HepG2 (cell line): ENCODE measurements around the gene SQSTM1. TPM values are rescaled to one million over a fixed set of nuclear protein-coding genes. Genes with fewer than 3 reads are reported as not detected.

Experiments used
- ATAC-seq: fragments of 200-7000 bp; cut with Tn5 transposase; 3 replicates; pipeline ENCODE4 v1.9.1; 2020; ENCODE audit warnings: mild to moderate bottlenecking, moderate library complexity
- BruUV-seq: library from RNA; stranded (reverse); fragments of 400-500 nt; replicated peaks from 2 replicates; lab custom pipeline; 2021; lab: Mats Ljungman, UMichigan
- CTCF ChIA-PET: fragments of 300-600 bp; formaldehyde crosslinking; extraction: SDS; loops from one replicate; lab custom pipeline; 2021; ENCODE audit warnings: low total read pairs, inconsistent platforms, low intra/inter-chr PET ratio; lab: Yijun Ruan, JAX
- POLR2A ChIA-PET: fragments of 350-600 bp; sonication (Branson Sonifier 250); formaldehyde crosslinking; loops from one replicate; lab custom pipeline; 2020; ENCODE audit warnings: antibody characterized with exemption, inconsistent platforms; lab: Yijun Ruan, JAX
- DNase-seq: peaks from one replicate; pipeline ENCODE4 v3.0.0-alpha.2; 2015; ENCODE audit warnings: low spot score
- FAIRE-seq: peaks from 3 replicates; lab custom pipeline; 2011; peaks lifted over from hg19 to GRCh38; lab: Jason Lieb, UNC
- H2AFZ ChIP-seq: one replicate; pipeline ENCODE4 v1.6.1; 2011; ENCODE audit warnings: low read length, inconsistent platforms
- H3K27ac ChIP-seq: fragments of 300-600 bp; 3 replicates; pipeline ENCODE4 v1.8.0; 2011; ENCODE audit warnings: mixed run types, mild to moderate bottlenecking, mixed read lengths, low read length, inconsistent platforms; ENCODE audit not compliant: insufficient read depth; ENCODE audit errors: extremely low read length
- H3K27me3 ChIP-seq, 2 experiments: fragments of 200-600 bp in 1 of 2; 2 replicates in 1 of 2; 3 replicates in 1 of 2; pipeline versions ENCODE4 v1.6.0 to v1.8.0; 2011; ENCODE audit warnings: low read length in 2 of 2, mild to moderate bottlenecking in 2 of 2, moderate library complexity in 2 of 2, inconsistent platforms in 1 of 2; ENCODE audit not compliant: insufficient read depth in 2 of 2, control insufficient read depth in 1 of 2
- H3K36me3 ChIP-seq, 2 experiments: fragments of 200-600 bp in 1 of 2; replicated peaks in 1 of 2; 2 replicates in 1 of 2; 3 replicates in 1 of 2; pipeline versions ENCODE4 v1.5.1 to v1.8.0; 2011; ENCODE audit warnings: low read length in 2 of 2, inconsistent platforms in 1 of 2; ENCODE audit not compliant: insufficient read depth in 2 of 2, control insufficient read depth in 1 of 2
- H3K4me1 ChIP-seq: 2 replicates; pipeline ENCODE4 v1.5.1; 2012; ENCODE audit warnings: low read length, inconsistent platforms; ENCODE audit not compliant: insufficient read depth
- H3K4me2 ChIP-seq: 2 replicates; pipeline ENCODE4 v1.6.0; 2011; ENCODE audit warnings: low read depth, low read length, inconsistent platforms
- H3K4me3 ChIP-seq, 3 experiments: fragments of 200-600 bp in 1 of 3; sonication (generic), shearing (Covaris generic) in 1 of 3; replicated peaks in 1 of 3; 2 replicates each; pipeline ENCODE4 v1.5.1; 2011 to 2016; ENCODE audit warnings: low read length in 3 of 3, inconsistent platforms in 2 of 3, low read depth in 2 of 3, mild to moderate bottlenecking in 2 of 3, control low read depth in 1 of 3, mixed read lengths in 1 of 3; ENCODE audit not compliant: insufficient read depth in 1 of 3
- H3K79me2 ChIP-seq: one replicate; pipeline ENCODE4 v1.6.1; 2011; ENCODE audit warnings: low read length, inconsistent platforms; ENCODE audit not compliant: insufficient read depth
- H3K9ac ChIP-seq: 2 replicates; pipeline ENCODE4 v1.6.0; 2011; ENCODE audit warnings: mild to moderate bottlenecking, low read depth, low read length, inconsistent platforms; ENCODE audit not compliant: insufficient read depth
- H3K9me3 ChIP-seq: 2 replicates; pipeline ENCODE4 v1.5.1; 2012; ENCODE audit warnings: mild to moderate bottlenecking, low read length
- H4K20me1 ChIP-seq: 2 replicates; pipeline ENCODE4 v1.6.0; 2011; ENCODE audit warnings: inconsistent platforms, mild to moderate bottlenecking, low read length, moderate library complexity; ENCODE audit not compliant: insufficient read depth
- ADNP ChIP-seq: sonication (generic); formaldehyde crosslinking; IDR thresholded peaks from 2 replicates; pipeline ENCODE4 v1.4.0; 2020; ENCODE audit warnings: missing genetic modification reagents
- ATAD3A ChIP-seq: sonication (generic); formaldehyde crosslinking; IDR thresholded peaks from 2 replicates; pipeline ENCODE4 v1.4.0; 2020; ENCODE audit warnings: missing genetic modification reagents
- CCDC6 ChIP-seq: sonication (generic); formaldehyde crosslinking; IDR thresholded peaks from 2 replicates; pipeline ENCODE4 v1.8.1; 2022; ENCODE audit warnings: mild to moderate bottlenecking, missing genetic modification reagents, moderate library complexity
- CHD2 ChIP-seq: IDR thresholded peaks from 2 replicates; pipeline ENCODE4 v1.6.1; 2011; ENCODE audit warnings: low read depth, low read length, improper control_type of control experiment
- IKZF4 ChIP-seq: sonication (generic); formaldehyde crosslinking; IDR thresholded peaks from 2 replicates; pipeline ENCODE4 v1.5.1; 2020; ENCODE audit warnings: borderline replicate concordance, mild to moderate bottlenecking, low read depth, missing genetic modification reagents; ENCODE audit errors: not compliant biosample characterization
- JUN ChIP-seq: sonication (generic); formaldehyde crosslinking; IDR thresholded peaks from 2 replicates; pipeline ENCODE4 v1.4.0; 2020; ENCODE audit warnings: mild to moderate bottlenecking, missing genetic modification reagents
- KDM4B ChIP-seq: sonication (generic); formaldehyde crosslinking; IDR thresholded peaks from 2 replicates; pipeline ENCODE4 v1.4.0; 2020; ENCODE audit warnings: missing genetic modification reagents
- MEIS2 ChIP-seq: sonication (generic); formaldehyde crosslinking; IDR thresholded peaks from 2 replicates; pipeline ENCODE4 v1.9.0; 2021; ENCODE audit warnings: mild to moderate bottlenecking, missing genetic modification reagents
- REPIN1 ChIP-seq: sonication (generic); formaldehyde crosslinking; IDR thresholded peaks from 2 replicates; pipeline ENCODE4 v1.8.0; 2022; ENCODE audit warnings: missing genetic modification reagents, low read depth, mild to moderate bottlenecking, borderline replicate concordance
- ZBTB20 ChIP-seq: sonication (generic); formaldehyde crosslinking; IDR thresholded peaks from 2 replicates; pipeline ENCODE4 v1.8.1; 2023; ENCODE audit warnings: missing genetic modification reagents, low read depth, mild to moderate bottlenecking, borderline replicate concordance
- ZEB1 ChIP-seq: IDR thresholded peaks from 2 replicates; pipeline ENCODE4 v1.6.1; 2012; ENCODE audit warnings: mild to moderate bottlenecking, low read depth, inconsistent platforms; ENCODE audit not compliant: insufficient replicate concordance
- ZFY ChIP-seq: sonication (generic); formaldehyde crosslinking; IDR thresholded peaks from 2 replicates; pipeline ENCODE4 v1.4.0; 2020; ENCODE audit warnings: missing genetic modification reagents
- ZNF382 ChIP-seq: sonication (generic); formaldehyde crosslinking; IDR thresholded peaks from 2 replicates; pipeline ENCODE4 v1.5.0; 2020; ENCODE audit warnings: missing genetic modification reagents, mild to moderate bottlenecking, borderline replicate concordance
- ZNF879 ChIP-seq: sonication (generic); formaldehyde crosslinking; IDR thresholded peaks from 2 replicates; pipeline ENCODE4 v1.8.1; 2023; ENCODE audit warnings: missing genetic modification reagents
- WGBS: methylation state at CpG from one replicate; pipeline ENCODE4 v1.1.6; 2017; ENCODE audit warnings: low lambda C conversion rate; 5-methylcytosine and 5-hydroxymethylcytosine counted together
- in situ Hi-C: cut with HindIII; loops from 2 replicates; pipeline ENCODE4 v1.10.0; 2017; ENCODE audit warnings: low pct_unique_long_range_greater_than_20kb; ENCODE audit not compliant: extremely low pct_ligation_motif_present
- intact Hi-C: fragments of 100-400 bp; cut with micrococcal nuclease; formaldehyde crosslinking; loops from one replicate; pipeline ENCODE4 v1.10.0; 2022; ENCODE audit not compliant: unreplicated experiment
- polyA plus RNA-seq, 8 experiments: library from polyadenylated mRNA; depleted of rRNA in 3 of 8; stranded (reverse) in 7 of 8; unstranded in 1 of 8; fragments of >200 nt; fragmentation: Illumina TruSeq in 4 of 8; extraction: Trizol in 4 of 8; gene quantifications; 2 replicates each; pipeline versions ENCODE4 v1.2.1 to v1.2.3, GENCODE V29; 2011 to 2016; ENCODE audit warnings: low read depth in 4 of 8, missing spikeins in 1 of 8, mixed read lengths in 1 of 8; ENCODE audit not compliant: insufficient read depth in 1 of 8
- total RNA-seq, 5 experiments: library from RNA; depleted of rRNA; stranded (reverse); fragments of >200 nt; fragmentation: Illumina TruSeq; extraction: Trizol; gene quantifications; 2 replicates each; pipeline ENCODE4 v1.2.3, GENCODE V29; 2016; ENCODE audit warnings: low read depth in 1 of 5
- TF ChIP-seq, protein P1 (sequence below): sonication (generic); formaldehyde crosslinking; IDR thresholded peaks from 2 replicates; pipeline ENCODE4 v1.5.0; 2020; ENCODE audit warnings: missing genetic modification reagents
- TF ChIP-seq, protein P2 (sequence below): sonication (generic); formaldehyde crosslinking; IDR thresholded peaks from 2 replicates; pipeline ENCODE4 v1.5.0; 2020; ENCODE audit warnings: mild to moderate bottlenecking, missing genetic modification reagents
- TF ChIP-seq, protein P3 (sequence below): sonication (generic); formaldehyde crosslinking; IDR thresholded peaks from 2 replicates; pipeline ENCODE4 v1.4.0; 2020; ENCODE audit warnings: mild to moderate bottlenecking, missing genetic modification reagents
- TF ChIP-seq, protein P4 (sequence below): sonication (generic); formaldehyde crosslinking; IDR thresholded peaks from 2 replicates; pipeline ENCODE4 v1.8.0; 2022; ENCODE audit warnings: mild to moderate bottlenecking, missing genetic modification reagents
- TF ChIP-seq, protein P5 (sequence below): IDR thresholded peaks from 2 replicates; pipeline ENCODE4 v1.6.1; 2016; ENCODE audit warnings: missing genetic modification reagents, missing compliant biosample characterization

SQSTM1 gene
- total and polyA plus RNA-seq, 2 of the 13 experiments (the other 11 are each of a cell fraction or from before 2014, with no cell fraction given) = 90.9 to 160 TPM

DNA sequence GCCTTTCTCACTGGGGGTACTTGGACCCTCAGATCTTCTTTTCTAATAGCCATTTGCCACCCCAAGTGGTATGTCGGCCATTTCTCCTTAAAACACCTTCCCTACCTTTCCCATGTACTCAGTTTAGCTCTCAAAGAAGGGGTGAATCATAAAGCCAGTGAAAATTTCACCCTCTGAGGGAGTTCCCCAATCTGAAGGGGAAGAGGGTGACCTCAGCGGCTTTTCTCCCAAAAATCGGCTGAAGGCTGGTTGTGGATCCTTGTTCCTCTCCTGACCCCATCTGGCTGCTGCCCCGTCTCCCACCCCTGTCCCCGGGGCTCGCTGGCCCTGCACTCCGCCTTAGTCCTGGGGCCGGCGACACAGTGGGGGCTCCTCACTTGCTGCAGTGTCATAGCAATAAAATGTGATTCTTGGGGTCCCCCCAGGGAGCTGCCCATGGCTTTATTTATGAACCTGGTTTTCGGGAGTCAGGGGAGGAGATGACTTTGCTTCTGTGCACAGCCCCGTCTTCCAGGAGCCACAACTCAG lies 44.2 kb upstream of the SQSTM1 start:
- no peaks in the 10 kb centered on the region for H4K20me1 ChIP-seq
- H3K9me3 ChIP-seq = no peaks in the 10 kb centered on the region
- ChIA-PET CTCF (no interaction called here), POLR2A (no interaction called here)
- in situ Hi-C loops (no loop called here), intact Hi-C loops (no loop called here)
- peaks cover 27 to 68% of the 10 kb centered on the region in 2 experiments for H3K36me3 ChIP-seq
- H3K4me3 ChIP-seq = no peak overlapping the region
- no peak for TF ChIP-seq ATAD3A (CRISPR knock-in tag)
- no peak for TF ChIP-seq ZNF879 (CRISPR knock-in tag)
- TF ChIP-seq IKZF4 (CRISPR knock-in tag) = no peak
- no peak for TF ChIP-seq CHD2
- no peak for TF ChIP-seq JUN (CRISPR knock-in tag)
- no peak for TF ChIP-seq REPIN1 (CRISPR knock-in tag)
- TF ChIP-seq ZEB1 = no peak
- TF ChIP-seq, protein P1, sequence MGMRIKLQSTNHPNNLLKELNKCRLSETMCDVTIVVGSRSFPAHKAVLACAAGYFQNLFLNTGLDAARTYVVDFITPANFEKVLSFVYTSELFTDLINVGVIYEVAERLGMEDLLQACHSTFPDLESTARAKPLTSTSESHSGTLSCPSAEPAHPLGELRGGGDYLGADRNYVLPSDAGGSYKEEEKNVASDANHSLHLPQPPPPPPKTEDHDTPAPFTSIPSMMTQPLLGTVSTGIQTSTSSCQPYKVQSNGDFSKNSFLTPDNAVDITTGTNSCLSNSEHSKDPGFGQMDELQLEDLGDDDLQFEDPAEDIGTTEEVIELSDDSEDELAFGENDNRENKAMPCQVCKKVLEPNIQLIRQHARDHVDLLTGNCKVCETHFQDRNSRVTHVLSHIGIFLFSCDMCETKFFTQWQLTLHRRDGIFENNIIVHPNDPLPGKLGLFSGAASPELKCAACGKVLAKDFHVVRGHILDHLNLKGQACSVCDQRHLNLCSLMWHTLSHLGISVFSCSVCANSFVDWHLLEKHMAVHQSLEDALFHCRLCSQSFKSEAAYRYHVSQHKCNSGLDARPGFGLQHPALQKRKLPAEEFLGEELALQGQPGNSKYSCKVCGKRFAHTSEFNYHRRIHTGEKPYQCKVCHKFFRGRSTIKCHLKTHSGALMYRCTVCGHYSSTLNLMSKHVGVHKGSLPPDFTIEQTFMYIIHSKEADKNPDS = no peak
- TF ChIP-seq, protein P2, sequence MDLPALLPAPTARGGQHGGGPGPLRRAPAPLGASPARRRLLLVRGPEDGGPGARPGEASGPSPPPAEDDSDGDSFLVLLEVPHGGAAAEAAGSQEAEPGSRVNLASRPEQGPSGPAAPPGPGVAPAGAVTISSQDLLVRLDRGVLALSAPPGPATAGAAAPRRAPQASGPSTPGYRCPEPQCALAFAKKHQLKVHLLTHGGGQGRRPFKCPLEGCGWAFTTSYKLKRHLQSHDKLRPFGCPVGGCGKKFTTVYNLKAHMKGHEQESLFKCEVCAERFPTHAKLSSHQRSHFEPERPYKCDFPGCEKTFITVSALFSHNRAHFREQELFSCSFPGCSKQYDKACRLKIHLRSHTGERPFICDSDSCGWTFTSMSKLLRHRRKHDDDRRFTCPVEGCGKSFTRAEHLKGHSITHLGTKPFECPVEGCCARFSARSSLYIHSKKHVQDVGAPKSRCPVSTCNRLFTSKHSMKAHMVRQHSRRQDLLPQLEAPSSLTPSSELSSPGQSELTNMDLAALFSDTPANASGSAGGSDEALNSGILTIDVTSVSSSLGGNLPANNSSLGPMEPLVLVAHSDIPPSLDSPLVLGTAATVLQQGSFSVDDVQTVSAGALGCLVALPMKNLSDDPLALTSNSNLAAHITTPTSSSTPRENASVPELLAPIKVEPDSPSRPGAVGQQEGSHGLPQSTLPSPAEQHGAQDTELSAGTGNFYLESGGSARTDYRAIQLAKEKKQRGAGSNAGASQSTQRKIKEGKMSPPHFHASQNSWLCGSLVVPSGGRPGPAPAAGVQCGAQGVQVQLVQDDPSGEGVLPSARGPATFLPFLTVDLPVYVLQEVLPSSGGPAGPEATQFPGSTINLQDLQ (CRISPR knock-in tag) = no peak
- no peak for TF ChIP-seq MEIS2 (CRISPR knock-in tag)
- TF ChIP-seq, protein P3, sequence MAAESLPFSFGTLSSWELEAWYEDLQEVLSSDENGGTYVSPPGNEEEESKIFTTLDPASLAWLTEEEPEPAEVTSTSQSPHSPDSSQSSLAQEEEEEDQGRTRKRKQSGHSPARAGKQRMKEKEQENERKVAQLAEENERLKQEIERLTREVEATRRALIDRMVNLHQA (CRISPR knock-in tag) = no peak
- TF ChIP-seq, protein P4, sequence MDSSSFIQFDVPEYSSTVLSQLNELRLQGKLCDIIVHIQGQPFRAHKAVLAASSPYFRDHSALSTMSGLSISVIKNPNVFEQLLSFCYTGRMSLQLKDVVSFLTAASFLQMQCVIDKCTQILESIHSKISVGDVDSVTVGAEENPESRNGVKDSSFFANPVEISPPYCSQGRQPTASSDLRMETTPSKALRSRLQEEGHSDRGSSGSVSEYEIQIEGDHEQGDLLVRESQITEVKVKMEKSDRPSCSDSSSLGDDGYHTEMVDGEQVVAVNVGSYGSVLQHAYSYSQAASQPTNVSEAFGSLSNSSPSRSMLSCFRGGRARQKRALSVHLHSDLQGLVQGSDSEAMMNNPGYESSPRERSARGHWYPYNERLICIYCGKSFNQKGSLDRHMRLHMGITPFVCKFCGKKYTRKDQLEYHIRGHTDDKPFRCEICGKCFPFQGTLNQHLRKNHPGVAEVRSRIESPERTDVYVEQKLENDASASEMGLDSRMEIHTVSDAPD (CRISPR knock-in tag) = no peak
- no peak for TF ChIP-seq ADNP
- no peak for TF ChIP-seq ZFY (CRISPR knock-in tag)
- TF ChIP-seq ZNF382 (CRISPR knock-in tag) = no peak
- TF ChIP-seq KDM4B (CRISPR knock-in tag) = no peak
- TF ChIP-seq ZBTB20 = no peak
- TF ChIP-seq, protein P5, sequence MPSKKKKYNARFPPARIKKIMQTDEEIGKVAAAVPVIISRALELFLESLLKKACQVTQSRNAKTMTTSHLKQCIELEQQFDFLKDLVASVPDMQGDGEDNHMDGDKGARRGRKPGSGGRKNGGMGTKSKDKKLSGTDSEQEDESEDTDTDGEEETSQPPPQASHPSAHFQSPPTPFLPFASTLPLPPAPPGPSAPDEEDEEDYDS (CRISPR knock-in tag) = no peak
- TF ChIP-seq CCDC6 (CRISPR knock-in tag) = no peak
- no peaks in the 10 kb centered on the region for H3K27me3 ChIP-seq
- H3K79me2 ChIP-seq = no peaks in the 10 kb centered on the region
- H2AFZ ChIP-seq = no peak overlapping the region
- BruUV-seq = no TSS peak
- no peak overlapping the region for H3K4me2 ChIP-seq
- DNase-seq = no peak
- FAIRE-seq = no peak
- H3K4me1 ChIP-seq = no peaks in the 10 kb centered on the region
- ATAC-seq = no peak
- 96% methylated on average over 11 of the region's 11 CpGs for WGBS
- no peak overlapping the region for H3K27ac ChIP-seq
- H3K9ac ChIP-seq = no peak overlapping the region
